A549 treated with AZD9567 at 1 μM for 4 hours (cell line): ENCODE data around the gene SLC1A5. TPM values are rescaled to one million over a fixed set of nuclear protein-coding genes. Genes with fewer than 3 reads are reported as not detected.

Experiments
- total RNA-seq: library from RNA; stranded (reverse); fragments of 200-300 nt; extraction: Qiagen RNA extraction; gene quantifications from 5 replicates; pipeline ENCODE4 v1.2.3, GENCODE V29; 2022; ENCODE audit not compliant: insufficient read depth

SLC1A5 gene
- 210 to 260 TPM (median 225 TPM) in 5 replicates for total RNA-seq

GRCh38 chr19:46788262-46788967 is at the start of gene SLC1A5:
TSS of gene SLC1A5 (minus strand) at chr19:46788594. CDS start at chr19:46787965, 629 bp downstream.

GRCh38 chr19:46746281-46747057 is 41.9 kb downstream of the SLC1A5 start, which contains the start of gene STRN4:
TSS of gene STRN4 (minus strand) at chr19:46746450. CDS start at chr19:46746430, 20 bp downstream.

GRCh38 chr19:46745521-46746280 is 42.7 kb downstream of the SLC1A5 start, which contains the start of gene FKRP:
TSS of gene FKRP (plus strand) at chr19:46746057. CDS start at chr19:46755451, 9,394 bp downstream.

Other genes with a start within 250 kb of the SLC1A5 start
- 230 to 253 TPM (median 235 TPM) in 5 replicates for gene CALM3, start 187.3 kb downstream of the SLC1A5 start, total RNA-seq
- 0.03 to 0.06 TPM in 2 of 5 replicates, not detected in the others for gene PTGIR, start 163.5 kb downstream of the SLC1A5 start, total RNA-seq
- gene GNG8, start 152.4 kb downstream of the SLC1A5 start, total RNA-seq: not detected in 5 replicates
- gene DACT3, start 127.4 kb downstream of the SLC1A5 start, total RNA-seq: 0.30 to 0.47 TPM (median 0.37 TPM) in 4 of 5 replicates, not detected in the other
- 26.9 to 29.3 TPM (median 27.8 TPM) in 5 replicates for gene PRKD2, start 71.5 kb downstream of the SLC1A5 start, total RNA-seq
- 17.0 to 25.5 TPM (median 21.9 TPM) in 5 replicates for gene FKRP, start 42.5 kb downstream of the SLC1A5 start, total RNA-seq
- 82.8 to 95.1 TPM (median 90.4 TPM) in 5 replicates for gene STRN4, start 42.1 kb downstream of the SLC1A5 start, total RNA-seq
- 236 to 325 TPM (median 314 TPM) in 5 replicates for gene AP2S1, start 62.3 kb upstream of the SLC1A5 start, total RNA-seq
- 22.9 to 31.9 TPM (median 27.1 TPM) in 5 replicates for gene ARHGAP35, start 72.4 kb upstream of the SLC1A5 start, total RNA-seq
- gene NPAS1, start 231.2 kb upstream of the SLC1A5 start, total RNA-seq: 3.6 to 8.3 TPM (median 5.9 TPM) in 5 replicates